Measurements from ENCODE around the gene ADPRS.

ADPRS gene

DNA sequence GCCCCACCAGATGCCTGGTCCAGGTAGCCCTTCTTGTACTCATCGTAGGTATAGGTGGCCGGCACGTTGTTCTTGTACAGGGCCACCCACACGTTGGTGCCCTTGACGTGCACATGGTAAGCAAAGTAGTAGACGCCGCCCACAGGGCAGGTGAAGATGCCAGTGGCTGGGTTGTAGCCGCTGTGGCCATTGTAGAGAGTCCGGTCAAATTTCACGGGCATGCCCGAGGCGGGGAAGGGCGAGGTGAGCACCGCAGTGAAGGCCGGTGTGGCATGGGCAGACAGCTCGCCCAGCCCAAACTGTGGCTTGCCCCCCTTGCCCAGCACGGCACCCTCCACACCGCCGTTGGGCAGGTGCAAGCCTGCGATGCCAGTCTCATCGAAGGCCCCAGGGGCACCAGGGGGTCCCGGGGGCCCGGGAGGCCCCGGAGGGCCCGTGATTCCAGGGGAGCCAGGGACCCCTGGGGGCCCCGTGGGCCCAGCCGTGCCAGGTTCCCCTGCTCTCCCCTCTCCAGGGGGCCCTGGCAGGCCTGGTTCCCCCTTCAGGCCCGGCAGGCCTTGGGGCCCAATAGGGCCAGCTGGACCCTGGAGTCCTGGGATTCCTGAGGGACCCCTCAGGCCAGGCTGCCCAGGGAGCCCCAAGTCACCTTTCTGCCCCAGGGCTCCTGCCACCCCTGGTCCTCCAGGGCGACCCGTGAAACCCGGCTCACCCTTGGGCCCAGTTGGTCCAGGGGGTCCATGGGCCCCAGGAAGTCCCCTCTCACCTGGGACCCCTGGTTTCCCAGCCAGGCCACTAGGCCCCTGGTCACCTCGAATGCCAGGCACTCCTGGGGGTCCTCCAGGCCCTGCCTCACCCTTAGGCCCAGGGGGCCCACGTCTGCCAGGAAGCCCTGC lies 9.2 kb downstream of the ADPRS start:
- Histone ChIP-seq H3K9ac (ENCODE audit: low read depth, low read length) (no peak overlapping the region), H3K9me3 (ENCODE audit: insufficient read depth, low read depth, low read length) (no peaks in the 10 kb centered on the region), H3K4me1 (ENCODE audit: insufficient read depth, low read length) (no peaks in the 10 kb centered on the region; the same call in 1 of the 2 replicates), H3K27me3 (ENCODE audit: insufficient read depth, low read length) (no peaks in the 10 kb centered on the region), H3K4me3 (ENCODE audit: low read length) (no peak overlapping the region), H3K27ac (ENCODE audit: low read length) (no peak overlapping the region), H3K36me3 (ENCODE audit: insufficient read depth, low read depth, low read length) (peaks cover 35% of the 10 kb centered on the region)

DNA sequence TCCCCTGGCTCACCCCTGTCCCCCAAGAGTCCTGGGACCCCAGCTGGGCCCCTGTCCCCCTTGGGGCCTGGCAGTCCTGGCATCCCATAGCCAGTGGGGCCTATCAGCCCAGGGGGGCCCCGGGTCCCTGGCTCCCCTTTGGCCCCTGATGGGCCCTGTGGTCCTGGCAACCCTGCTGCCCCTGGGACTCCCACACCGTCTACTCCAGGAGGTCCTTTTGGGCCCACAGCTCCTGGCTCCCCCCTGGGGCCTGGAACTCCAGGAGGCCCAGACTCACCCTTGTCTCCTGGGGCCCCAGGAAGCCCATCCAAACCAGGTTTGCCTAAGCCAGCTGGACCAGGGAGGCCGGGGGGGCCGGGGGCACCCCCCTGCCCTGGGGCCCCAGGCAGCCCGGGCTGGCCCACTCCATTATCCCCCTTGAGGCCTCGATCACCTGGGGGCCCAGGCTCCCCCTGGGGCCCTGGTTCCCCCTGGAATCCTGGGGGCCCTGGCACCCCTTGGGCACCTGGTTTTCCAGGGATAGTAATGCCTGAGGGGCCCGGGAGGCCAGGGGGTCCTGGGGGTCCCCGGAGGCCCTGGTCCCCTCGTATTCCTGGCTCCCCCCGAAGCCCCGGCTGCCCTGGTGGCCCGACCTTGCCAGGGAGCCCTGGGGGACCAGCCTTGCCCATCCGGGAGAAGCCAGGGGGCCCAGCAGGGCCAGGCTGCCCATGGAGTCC lies 10.1 kb downstream of the ADPRS start:
- Histone ChIP-seq H3K27ac (ENCODE audit: low read length) (no peak overlapping the region), H3K9ac (ENCODE audit: low read depth, low read length) (no peak overlapping the region), H3K4me1 (ENCODE audit: insufficient read depth, low read length) (no peaks in the 10 kb centered on the region; the same call in 1 of the 2 replicates), H3K4me3 (ENCODE audit: low read length) (no peak overlapping the region), H3K27me3 (ENCODE audit: insufficient read depth, low read length) (no peaks in the 10 kb centered on the region), H3K9me3 (ENCODE audit: insufficient read depth, low read depth, low read length) (no peaks in the 10 kb centered on the region), H3K36me3 (ENCODE audit: insufficient read depth, low read depth, low read length) (peaks cover 26% of the 10 kb centered on the region)

DNA sequence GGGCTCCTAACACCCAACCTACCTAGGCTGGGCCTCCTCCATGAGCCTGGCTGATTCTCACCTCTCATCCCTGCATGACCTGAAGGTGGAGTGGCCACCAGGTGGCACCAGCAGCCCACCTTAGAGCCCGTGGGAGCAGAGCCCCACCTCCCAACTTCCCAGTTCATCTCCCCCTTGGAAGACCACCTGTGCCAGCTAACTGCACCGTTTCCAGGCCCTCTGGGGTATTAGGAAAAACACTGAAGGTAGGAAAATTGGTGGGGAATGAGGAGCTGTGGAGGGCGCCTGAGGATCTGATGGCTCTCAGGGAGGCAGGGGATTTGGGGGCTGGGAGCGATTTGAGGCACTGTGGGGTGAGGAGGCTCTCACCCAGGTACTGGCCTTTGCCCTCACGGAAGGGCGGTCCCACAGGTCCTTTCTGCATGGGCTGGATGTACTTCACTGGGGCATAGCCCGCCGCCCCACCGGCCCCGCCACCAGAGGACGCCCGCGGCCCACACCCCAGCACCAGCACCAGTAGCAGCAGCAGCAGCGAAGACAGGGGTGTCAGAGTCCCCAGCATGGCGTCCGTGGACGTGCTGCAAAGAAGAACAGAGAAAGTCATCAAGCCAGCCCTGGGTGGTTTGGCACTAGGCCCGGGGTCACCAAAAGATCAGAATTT lies 11.1 kb downstream of the ADPRS start:
- no peaks in the 10 kb centered on the region for H3K9me3 ChIP-seq (ENCODE audit: insufficient read depth, low read depth, low read length)
- H3K36me3 ChIP-seq (ENCODE audit: insufficient read depth, low read depth, low read length), result peaks cover 16% of the 10 kb centered on the region
- H3K27me3 ChIP-seq (ENCODE audit: insufficient read depth, low read length), result no peaks in the 10 kb centered on the region
- H3K9ac ChIP-seq (ENCODE audit: low read depth, low read length), result no peak overlapping the region
- H3K27ac ChIP-seq (ENCODE audit: low read length), result no peak overlapping the region
- no peak overlapping the region for H3K4me3 ChIP-seq (ENCODE audit: low read length)
- H3K4me1 ChIP-seq (ENCODE audit: insufficient read depth, low read length), result no peaks in the 10 kb centered on the region; the same call in 1 of the 2 replicates

DNA sequence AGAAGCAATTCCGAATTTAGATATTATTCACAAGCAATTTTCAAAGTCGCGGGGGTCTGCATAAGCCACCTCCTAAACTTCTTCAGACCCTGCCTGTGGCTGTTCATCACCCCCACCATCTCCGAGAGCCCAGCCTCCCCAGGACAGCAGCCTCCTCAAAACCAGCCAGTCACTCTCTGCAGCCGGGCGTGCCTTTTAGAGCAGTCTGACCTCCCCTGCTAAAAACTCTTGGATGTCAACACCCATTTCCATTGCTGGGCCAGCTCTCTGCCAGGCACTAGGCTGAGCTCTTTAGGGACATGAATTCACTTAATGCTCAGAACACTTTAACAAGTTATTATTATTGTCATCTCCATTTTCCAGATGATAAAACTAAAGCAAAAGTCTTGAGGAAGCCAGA lies 11.7 kb downstream of the ADPRS start:
- Histone ChIP-seq H3K27ac (ENCODE audit: low read length) (no peak overlapping the region), H3K9me3 (ENCODE audit: insufficient read depth, low read depth, low read length) (no peaks in the 10 kb centered on the region), H3K36me3 (ENCODE audit: insufficient read depth, low read depth, low read length) (peaks cover 11% of the 10 kb centered on the region), H3K9ac (ENCODE audit: low read depth, low read length) (no peak overlapping the region), H3K4me3 (ENCODE audit: low read length) (no peak overlapping the region), H3K4me1 (ENCODE audit: insufficient read depth, low read length) (no peaks in the 10 kb centered on the region; the same call in 1 of the 2 replicates), H3K27me3 (ENCODE audit: insufficient read depth, low read length) (no peaks in the 10 kb centered on the region)

DNA sequence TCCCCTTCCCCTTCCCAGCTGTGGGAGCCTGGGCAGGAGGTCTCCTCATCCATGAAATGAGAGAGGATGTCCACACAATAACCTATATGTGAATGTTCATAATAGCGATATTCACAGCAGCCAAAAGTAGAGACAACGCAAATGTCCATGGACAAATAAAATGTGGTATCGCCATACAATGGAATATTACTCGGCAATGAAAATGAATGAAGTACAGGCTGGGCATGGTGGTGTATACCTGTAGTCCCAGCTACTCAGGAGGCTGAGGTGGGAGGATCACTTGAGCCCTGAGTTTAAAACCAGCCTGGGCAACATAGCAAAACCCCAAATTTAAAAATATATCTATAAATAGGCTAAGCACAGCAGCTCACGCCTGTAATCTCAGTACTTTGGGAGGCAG lies 12.9 kb downstream of the ADPRS start:
- H3K36me3 ChIP-seq (ENCODE audit: insufficient read depth, low read depth, low read length), result no peaks in the 10 kb centered on the region
- H3K4me3 ChIP-seq (ENCODE audit: low read length), result no peak overlapping the region
- H3K27ac ChIP-seq (ENCODE audit: low read length), result no peak overlapping the region
- H3K9ac ChIP-seq (ENCODE audit: low read depth, low read length), result no peak overlapping the region
- H3K27me3 ChIP-seq (ENCODE audit: insufficient read depth, low read length), result no peaks in the 10 kb centered on the region
- H3K4me1 ChIP-seq (ENCODE audit: insufficient read depth, low read length), result no peaks in the 10 kb centered on the region; the same call in 1 of the 2 replicates
- no peaks in the 10 kb centered on the region for H3K9me3 ChIP-seq (ENCODE audit: insufficient read depth, low read depth, low read length)

DNA sequence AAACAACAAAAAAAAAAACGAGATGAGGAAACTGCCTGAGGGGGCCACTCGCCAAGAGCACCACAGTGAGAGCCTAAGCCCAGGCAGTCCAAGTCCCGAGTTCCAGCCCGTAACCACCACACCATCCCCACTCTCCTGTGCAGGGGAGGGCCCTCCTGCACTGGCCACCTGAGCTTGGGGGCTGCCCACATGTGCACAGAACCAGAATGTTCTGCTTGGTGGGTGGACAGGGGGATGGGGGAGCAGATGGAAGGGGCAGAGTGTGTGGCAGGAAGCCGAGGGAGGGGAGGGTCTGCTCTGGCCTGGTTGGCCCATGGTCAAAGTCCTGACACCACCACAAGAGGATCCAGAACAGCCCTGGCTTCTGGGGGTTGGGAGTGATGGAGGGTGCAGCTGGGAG lies 17.6 kb downstream of the ADPRS start:
- Histone ChIP-seq H3K27ac (ENCODE audit: low read length) (no peak overlapping the region), H3K4me3 (ENCODE audit: low read length) (no peak overlapping the region), H3K9me3 (ENCODE audit: insufficient read depth, low read depth, low read length) (no peaks in the 10 kb centered on the region), H3K27me3 (ENCODE audit: insufficient read depth, low read length) (no peaks in the 10 kb centered on the region), H3K36me3 (ENCODE audit: insufficient read depth, low read depth, low read length) (no peaks in the 10 kb centered on the region), H3K9ac (ENCODE audit: low read depth, low read length) (no peak overlapping the region), H3K4me1 (ENCODE audit: insufficient read depth, low read length) (no peaks in the 10 kb centered on the region)

DNA sequence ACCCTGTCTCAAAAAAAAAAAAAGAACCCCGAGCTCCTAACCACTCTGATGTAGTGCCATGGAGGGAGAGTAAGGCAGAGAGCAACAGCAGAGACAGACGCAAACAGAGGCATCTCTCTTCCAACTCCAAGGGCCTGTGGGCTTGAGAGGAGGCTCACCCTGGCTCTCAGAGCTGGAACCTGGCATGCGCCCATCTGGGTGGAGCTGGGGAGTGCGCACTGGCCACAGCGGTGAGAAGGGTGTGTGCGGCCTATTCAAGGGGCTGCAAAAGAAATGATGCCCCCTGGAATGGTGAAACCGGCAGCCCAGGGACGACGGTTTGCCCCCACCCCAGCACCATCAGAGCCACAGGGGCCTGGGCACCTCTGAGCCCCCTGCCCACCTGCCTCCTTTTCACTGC lies 18.7 kb downstream of the ADPRS start:
- H3K4me3 ChIP-seq (ENCODE audit: low read length), result no peak overlapping the region
- no peaks in the 10 kb centered on the region for H3K4me1 ChIP-seq (ENCODE audit: insufficient read depth, low read length)
- H3K9me3 ChIP-seq (ENCODE audit: insufficient read depth, low read depth, low read length), result no peaks in the 10 kb centered on the region
- no peak overlapping the region for H3K27ac ChIP-seq (ENCODE audit: low read length)
- H3K9ac ChIP-seq (ENCODE audit: low read depth, low read length), result no peak overlapping the region
- H3K36me3 ChIP-seq (ENCODE audit: insufficient read depth, low read depth, low read length), result no peaks in the 10 kb centered on the region
- no peaks in the 10 kb centered on the region for H3K27me3 ChIP-seq (ENCODE audit: insufficient read depth, low read length)

DNA sequence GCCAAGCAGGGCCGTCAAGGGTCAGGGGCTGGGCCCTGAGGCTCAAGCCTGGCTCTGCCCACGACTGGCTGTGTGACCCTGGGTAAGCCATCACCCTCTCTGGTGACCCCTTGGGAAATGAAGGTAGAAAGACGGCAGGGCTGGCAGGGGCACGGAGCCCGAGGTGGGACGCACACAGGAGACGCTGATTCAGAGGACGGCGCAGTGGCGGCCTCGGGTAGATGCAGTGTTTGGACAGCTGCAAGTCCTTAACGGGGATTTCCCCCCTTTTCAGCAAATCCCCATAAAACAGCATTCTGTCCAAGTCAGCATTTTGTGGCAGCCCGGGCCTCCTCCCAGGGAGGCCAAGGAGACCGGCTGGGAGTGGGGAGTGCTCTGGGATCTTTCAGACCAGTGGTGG lies 19.6 kb downstream of the ADPRS start:
- Histone ChIP-seq H3K4me1 (ENCODE audit: insufficient read depth, low read length) (no peaks in the 10 kb centered on the region), H3K27me3 (ENCODE audit: insufficient read depth, low read length) (no peaks in the 10 kb centered on the region), H3K36me3 (ENCODE audit: insufficient read depth, low read depth, low read length) (no peaks in the 10 kb centered on the region), H3K27ac (ENCODE audit: low read length) (no peak overlapping the region), H3K9ac (ENCODE audit: low read depth, low read length) (no peak overlapping the region), H3K9me3 (ENCODE audit: insufficient read depth, low read depth, low read length) (no peaks in the 10 kb centered on the region), H3K4me3 (ENCODE audit: low read length) (no peak overlapping the region)

DNA sequence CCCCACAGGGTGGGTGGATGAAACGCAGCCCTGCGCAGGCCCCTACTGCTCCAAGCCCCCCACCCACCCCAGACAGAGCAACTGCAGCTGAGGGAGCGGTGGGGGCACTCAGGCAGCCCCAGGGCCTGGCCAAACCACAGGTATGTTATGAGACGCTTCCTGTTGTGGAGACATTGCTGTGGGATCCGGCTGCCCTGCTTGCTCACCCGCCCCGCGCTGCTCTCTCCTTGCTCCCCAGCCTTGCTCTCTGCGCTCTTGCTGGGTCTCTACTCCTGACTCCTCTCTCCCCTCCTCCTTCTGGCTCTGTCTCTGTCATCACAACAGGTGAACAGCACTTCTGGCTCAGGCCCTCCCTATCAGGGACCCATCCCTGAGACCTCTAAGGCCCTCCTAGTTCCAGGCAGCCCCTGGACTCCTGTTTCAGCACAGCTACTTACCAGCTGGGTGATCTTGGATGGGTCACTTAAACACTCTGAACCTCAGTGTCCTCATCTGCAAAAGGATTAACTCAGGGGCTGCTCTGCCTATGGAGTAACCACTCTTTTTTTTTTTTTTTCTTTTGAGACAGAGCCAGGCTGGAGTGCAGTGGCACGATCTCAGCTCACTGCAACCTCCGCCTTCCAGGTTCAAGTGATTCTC lies 20.5 kb downstream of the ADPRS start:
- Histone ChIP-seq H3K9me3 (ENCODE audit: insufficient read depth, low read depth, low read length) (no peaks in the 10 kb centered on the region), H3K36me3 (ENCODE audit: insufficient read depth, low read depth, low read length) (no peaks in the 10 kb centered on the region), H3K4me3 (ENCODE audit: low read length) (no peak overlapping the region), H3K4me1 (ENCODE audit: insufficient read depth, low read length) (no peaks in the 10 kb centered on the region), H3K9ac (ENCODE audit: low read depth, low read length) (no peak overlapping the region), H3K27me3 (ENCODE audit: insufficient read depth, low read length) (no peaks in the 10 kb centered on the region), H3K27ac (ENCODE audit: low read length) (no peak overlapping the region)

DNA sequence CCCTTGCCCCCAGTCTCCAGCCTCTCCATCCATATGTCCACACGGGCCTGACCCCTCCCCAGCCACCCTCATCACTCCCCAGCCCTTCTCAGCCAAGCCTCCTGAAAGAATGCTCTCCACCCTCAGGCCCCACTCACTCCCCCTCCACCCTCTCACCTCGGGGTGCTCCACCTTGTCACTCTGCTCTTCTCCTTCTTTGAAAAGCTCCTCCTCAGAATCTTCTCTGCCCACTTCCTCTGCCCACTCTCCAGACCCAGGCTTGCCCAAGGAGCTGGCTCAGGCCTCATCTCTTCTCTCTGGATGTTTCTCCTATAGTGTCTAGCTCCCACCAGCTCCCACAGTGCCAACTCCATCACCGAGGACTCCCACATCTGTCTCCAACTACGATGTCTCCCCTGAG lies 22.5 kb downstream of the ADPRS start:
- no peaks in the 10 kb centered on the region for H3K9me3 ChIP-seq (ENCODE audit: insufficient read depth, low read depth, low read length)
- no peak overlapping the region for H3K9ac ChIP-seq (ENCODE audit: low read depth, low read length)
- no peak overlapping the region for H3K27ac ChIP-seq (ENCODE audit: low read length)
- no peaks in the 10 kb centered on the region for H3K27me3 ChIP-seq (ENCODE audit: insufficient read depth, low read length)
- no peaks in the 10 kb centered on the region for H3K36me3 ChIP-seq (ENCODE audit: insufficient read depth, low read depth, low read length)
- no peak overlapping the region for H3K4me3 ChIP-seq (ENCODE audit: low read length)
- no peaks in the 10 kb centered on the region for H3K4me1 ChIP-seq (ENCODE audit: insufficient read depth, low read length)

DNA sequence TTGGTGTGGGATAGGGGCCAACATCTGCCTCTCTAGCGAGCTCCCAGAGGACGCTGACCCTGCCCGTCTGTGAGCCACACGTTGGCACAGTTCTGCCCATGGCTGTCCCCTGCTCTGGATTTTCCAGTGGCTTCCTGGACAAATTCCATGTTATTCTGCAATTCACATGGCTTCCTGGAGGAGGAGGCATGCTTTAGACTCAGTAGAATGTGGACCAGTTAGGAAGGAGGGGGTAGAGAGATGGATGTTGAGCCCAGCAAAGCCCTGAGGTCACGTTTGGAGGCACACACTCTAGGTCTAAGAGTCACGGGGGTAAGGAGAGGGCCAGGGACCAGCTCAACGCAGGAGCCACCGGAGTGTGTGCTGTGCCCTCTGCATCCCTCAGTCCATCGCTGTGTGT lies 24.1 kb downstream of the ADPRS start:
- Histone ChIP-seq H3K27ac (ENCODE audit: low read length) (no peak overlapping the region), H3K9ac (ENCODE audit: low read depth, low read length) (no peak overlapping the region), H3K9me3 (ENCODE audit: insufficient read depth, low read depth, low read length) (no peaks in the 10 kb centered on the region), H3K27me3 (ENCODE audit: insufficient read depth, low read length) (no peaks in the 10 kb centered on the region), H3K36me3 (ENCODE audit: insufficient read depth, low read depth, low read length) (no peaks in the 10 kb centered on the region), H3K4me3 (ENCODE audit: low read length) (no peak overlapping the region), H3K4me1 (ENCODE audit: insufficient read depth, low read length) (no peaks in the 10 kb centered on the region; the same call in 1 of the 2 replicates)
